Activated T-cell treated with anti-CD3 and anti-CD28 coated beads, Interleukin-2, amount 50 U/mL, for 24 hours (primary cell): ENCODE measurements around the gene KLHL7.

Source experiments
- DNase-seq: peaks from one replicate; pipeline ENCODE4 v3.0.0-alpha.2; 2020
- H3K27ac Mint-ChIP-seq: 2 replicates; pipeline ENCODE4 v1.8.0; 2020; ENCODE audit warnings: mild to moderate bottlenecking, mixed read lengths
- H3K27me3 Mint-ChIP-seq: 2 replicates; pipeline ENCODE4 v1.8.0; 2020; ENCODE audit warnings: mixed read lengths
- H3K36me3 Mint-ChIP-seq: 2 replicates; pipeline ENCODE4 v1.8.0; 2020; ENCODE audit warnings: low read depth, mixed read lengths
- H3K4me1 Mint-ChIP-seq: 2 replicates; pipeline ENCODE4 v1.8.0; 2020; ENCODE audit warnings: low read depth, mixed read lengths
- H3K4me3 Mint-ChIP-seq: 2 replicates; pipeline ENCODE4 v1.8.0; 2020; ENCODE audit warnings: mild to moderate bottlenecking, moderate library complexity, mixed read lengths
- H3K9me3 Mint-ChIP-seq: 2 replicates; pipeline ENCODE4 v1.8.0; 2020; ENCODE audit warnings: mixed read lengths

The KLHL7 gene

DNA sequence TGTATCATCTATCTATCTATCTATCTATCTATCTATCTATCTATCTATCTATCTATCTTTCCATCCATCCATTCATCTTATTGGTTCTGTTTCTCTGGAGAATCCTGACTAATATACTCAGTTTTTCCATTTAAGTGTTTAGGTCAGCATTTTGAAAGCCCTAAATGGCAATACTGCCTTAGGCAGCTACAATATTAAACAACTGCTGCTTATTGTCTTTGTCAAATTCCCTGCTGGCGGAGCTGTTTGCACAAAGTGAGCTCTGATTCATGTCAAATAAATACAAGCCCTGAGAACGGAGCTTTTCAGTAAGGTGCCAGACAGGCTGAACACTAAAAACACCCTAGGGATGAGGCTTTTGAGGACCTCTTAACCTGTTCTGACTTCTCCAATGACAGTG, 7.1 kb upstream of the KLHL7 start:
- DNase-seq = no peak
- Mint-ChIP-seq H3K27me3 (no peaks in the 10 kb centered on the region), H3K4me3 (no peak overlapping the region), H3K9me3 (peaks cover 2% of the 10 kb centered on the region), H3K27ac (no peak overlapping the region), H3K36me3 (peaks cover 5% of the 10 kb centered on the region), H3K4me1 (no peaks in the 10 kb centered on the region)

- no peak overlapping the region for H3K27ac Mint-ChIP-seq
Observed at GRCh38 chr7:23100697-23101096, 4.9 kb upstream of the KLHL7 start.

GRCh38 chr7:23105086-23105643, 420 bp upstream of the KLHL7 start:
- no peak for DNase-seq

More at GRCh38 chr7:23100697-23101096, 4.9 kb upstream of the KLHL7 start:
- peaks cover under 1% of the 10 kb centered on the region for H3K9me3 Mint-ChIP-seq
- H3K4me3 Mint-ChIP-seq = no peak overlapping the region
- DNase-seq = no peak
- no peaks in the 10 kb centered on the region for H3K27me3 Mint-ChIP-seq
- peaks cover 3% of the 10 kb centered on the region for H3K4me1 Mint-ChIP-seq
- peaks cover 12% of the 10 kb centered on the region for H3K36me3 Mint-ChIP-seq

GRCh38 chr7:23106057-23106822, 655 bp downstream of the KLHL7 start:
- Mint-ChIP-seq H3K27ac (peak overlapping the region; percentile 98), H3K36me3 (peaks cover 20% of the 10 kb centered on the region), H3K9me3 (no peaks in the 10 kb centered on the region), H3K4me1 (peaks cover 46% of the 10 kb centered on the region), H3K27me3 (no peaks in the 10 kb centered on the region), H3K4me3 (peak overlapping the region; percentile 97)
- no peak for DNase-seq

More at GRCh38 chr7:23105086-23105643, 420 bp upstream of the KLHL7 start:
- Mint-ChIP-seq H3K27ac (peak overlapping the region; percentile 98), H3K9me3 (no peaks in the 10 kb centered on the region), H3K27me3 (no peaks in the 10 kb centered on the region), H3K4me1 (peaks cover 39% of the 10 kb centered on the region), H3K36me3 (peaks cover 20% of the 10 kb centered on the region), H3K4me3 (peak overlapping the region; percentile 97)

GRCh38 chr7:23106823-23107663, 1.5 kb downstream of the KLHL7 start:
- Mint-ChIP-seq H3K27ac (peak overlapping the region; percentile 98), H3K9me3 (no peaks in the 10 kb centered on the region), H3K4me1 (peaks cover 46% of the 10 kb centered on the region), H3K4me3 (peak overlapping the region; percentile 97), H3K27me3 (no peaks in the 10 kb centered on the region), H3K36me3 (peaks cover 20% of the 10 kb centered on the region)
- DNase-seq = no peak

GRCh38 chr7:23107781-23108180, 2.2 kb downstream of the KLHL7 start:
- Mint-ChIP-seq H3K4me3 (peak overlapping the region; percentile 97), H3K4me1 (peaks cover 46% of the 10 kb centered on the region), H3K36me3 (peaks cover 18% of the 10 kb centered on the region), H3K9me3 (no peaks in the 10 kb centered on the region), H3K27me3 (no peaks in the 10 kb centered on the region), H3K27ac (no peak overlapping the region)
- no peak for DNase-seq

GRCh38 chr7:23108995-23109394, 3.4 kb downstream of the KLHL7 start:
- Mint-ChIP-seq H3K36me3 (peaks cover 16% of the 10 kb centered on the region), H3K4me1 (peaks cover 48% of the 10 kb centered on the region), H3K27ac (no peak overlapping the region), H3K9me3 (no peaks in the 10 kb centered on the region), H3K27me3 (no peaks in the 10 kb centered on the region), H3K4me3 (no peak overlapping the region)
- DNase-seq = no peak

DNA sequence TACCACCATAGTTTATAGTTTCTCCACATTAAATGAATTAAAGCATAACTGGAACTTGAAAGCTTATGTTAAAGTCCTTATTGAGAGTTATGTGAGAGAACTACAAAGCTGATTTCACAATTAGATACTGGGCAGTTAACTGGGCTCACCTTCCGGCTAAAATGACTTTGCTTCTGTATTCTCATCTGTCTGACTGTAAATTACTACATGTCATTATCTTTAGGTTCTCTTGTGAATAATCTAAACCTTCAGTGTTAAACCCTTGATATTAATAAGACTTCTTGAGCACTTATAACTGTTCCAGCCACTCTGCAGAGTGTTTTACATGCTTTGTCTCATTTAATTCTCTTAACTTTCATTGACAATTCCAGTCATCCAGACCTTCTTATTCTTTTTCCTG, 3.9 kb downstream of the KLHL7 start:
- Mint-ChIP-seq H3K36me3 (peaks cover 16% of the 10 kb centered on the region), H3K9me3 (no peaks in the 10 kb centered on the region), H3K4me1 (peaks cover 47% of the 10 kb centered on the region), H3K27ac (no peak overlapping the region), H3K4me3 (no peak overlapping the region), H3K27me3 (no peaks in the 10 kb centered on the region)
- no peak for DNase-seq

- no peak overlapping the region for H3K4me3 Mint-ChIP-seq
- H3K9me3 Mint-ChIP-seq = no peaks in the 10 kb centered on the region
- H3K36me3 Mint-ChIP-seq = peaks cover 5% of the 10 kb centered on the region
- DNase-seq = no peak
- H3K27me3 Mint-ChIP-seq = no peaks in the 10 kb centered on the region
- H3K4me1 Mint-ChIP-seq = peaks cover 22% of the 10 kb centered on the region
- H3K27ac Mint-ChIP-seq = no peak overlapping the region
Observed at GRCh38 chr7:23114896-23115295, 9.3 kb downstream of the KLHL7 start.

GRCh38 chr7:23115991-23116390, 10.4 kb downstream of the KLHL7 start:
- H3K4me3 Mint-ChIP-seq = no peak overlapping the region
- H3K27me3 Mint-ChIP-seq = no peaks in the 10 kb centered on the region
- H3K27ac Mint-ChIP-seq = no peak overlapping the region
- peaks cover 5% of the 10 kb centered on the region for H3K36me3 Mint-ChIP-seq
- H3K4me1 Mint-ChIP-seq = peaks cover 19% of the 10 kb centered on the region
- no peak for DNase-seq
- no peaks in the 10 kb centered on the region for H3K9me3 Mint-ChIP-seq

GRCh38 chr7:23117841-23118240, 12.3 kb downstream of the KLHL7 start:
- H3K27ac Mint-ChIP-seq = no peak overlapping the region
- H3K4me3 Mint-ChIP-seq = no peak overlapping the region
- H3K4me1 Mint-ChIP-seq = peaks cover 20% of the 10 kb centered on the region
- no peak for DNase-seq
- no peaks in the 10 kb centered on the region for H3K27me3 Mint-ChIP-seq
- H3K9me3 Mint-ChIP-seq = no peaks in the 10 kb centered on the region
- H3K36me3 Mint-ChIP-seq = peaks cover 8% of the 10 kb centered on the region

GRCh38 chr7:23120106-23120505, 14.5 kb downstream of the KLHL7 start:
- Mint-ChIP-seq H3K4me1 (peaks cover 16% of the 10 kb centered on the region), H3K36me3 (peaks cover 19% of the 10 kb centered on the region), H3K9me3 (no peaks in the 10 kb centered on the region), H3K4me3 (no peak overlapping the region), H3K27ac (peak overlapping the region; percentile 31), H3K27me3 (no peaks in the 10 kb centered on the region)
- DNase-seq = no peak

DNA sequence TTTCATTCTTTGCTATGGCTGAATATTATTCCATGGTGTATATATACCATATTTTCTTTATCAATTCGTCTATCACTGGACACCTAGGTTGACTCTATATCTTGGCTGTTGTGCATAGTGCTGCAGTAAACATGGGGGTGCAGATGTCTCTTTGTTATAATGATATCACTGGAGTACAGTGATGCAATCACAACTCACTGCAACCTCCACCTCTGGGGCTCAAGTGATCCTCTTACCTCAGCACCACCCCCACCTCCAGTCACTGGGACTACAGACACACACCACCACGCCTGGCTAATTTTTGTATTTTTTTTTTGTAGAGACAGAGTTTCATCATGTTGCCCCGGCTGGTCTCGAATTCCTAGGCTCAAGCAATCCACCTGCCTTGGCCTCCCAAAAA, 15.6 kb downstream of the KLHL7 start:
- peaks cover 11% of the 10 kb centered on the region for H3K4me1 Mint-ChIP-seq
- no peak for DNase-seq
- no peak overlapping the region for H3K4me3 Mint-ChIP-seq
- peaks cover 26% of the 10 kb centered on the region for H3K36me3 Mint-ChIP-seq
- H3K9me3 Mint-ChIP-seq = no peaks in the 10 kb centered on the region
- no peak overlapping the region for H3K27ac Mint-ChIP-seq
- H3K27me3 Mint-ChIP-seq = no peaks in the 10 kb centered on the region

- Mint-ChIP-seq H3K27ac (no peak overlapping the region), H3K27me3 (no peaks in the 10 kb centered on the region), H3K4me3 (no peak overlapping the region), H3K4me1 (peaks cover 9% of the 10 kb centered on the region), H3K36me3 (peaks cover 40% of the 10 kb centered on the region), H3K9me3 (no peaks in the 10 kb centered on the region)
- DNase-seq = no peak
Observed at GRCh38 chr7:23123007-23123406, 17.4 kb downstream of the KLHL7 start.

DNA sequence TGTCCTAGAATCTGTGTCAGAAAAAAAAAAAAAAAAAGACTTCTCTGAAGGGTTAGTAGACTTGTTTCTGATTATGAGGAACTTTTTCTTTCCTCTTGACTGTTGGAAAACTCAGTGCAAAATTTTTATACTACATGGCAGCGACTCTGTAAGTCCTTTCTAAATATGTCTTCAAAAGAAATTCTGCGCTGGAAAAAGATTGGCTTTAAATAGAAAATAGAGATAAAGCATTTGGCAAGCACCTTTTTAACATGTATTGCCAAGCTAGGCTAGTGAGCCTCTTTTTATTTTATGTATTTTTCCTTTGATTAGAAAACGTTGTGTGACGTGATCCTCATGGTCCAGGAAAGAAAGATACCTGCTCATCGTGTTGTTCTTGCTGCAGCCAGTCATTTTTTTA, 17.9 kb downstream of the KLHL7 start:
- H3K9me3 Mint-ChIP-seq = no peaks in the 10 kb centered on the region
- peaks cover 45% of the 10 kb centered on the region for H3K36me3 Mint-ChIP-seq
- DNase-seq = no peak
- no peaks in the 10 kb centered on the region for H3K27me3 Mint-ChIP-seq
- H3K4me3 Mint-ChIP-seq = no peak overlapping the region
- H3K27ac Mint-ChIP-seq = no peak overlapping the region
- peaks cover 9% of the 10 kb centered on the region for H3K4me1 Mint-ChIP-seq
